Effector memory CD8-positive, alpha-beta T cell (primary cell): ENCODE data around the gene ARL6IP5.

Experiments used
- ATAC-seq: fragments of 150-1000 bp; cut with Tn5 transposase; replicated peaks from 2 replicates; pipeline ENCODE4 v1.10.0; 2021; ENCODE audit warnings: mild to moderate bottlenecking, moderate library complexity
- DNase-seq, 3 experiments: peaks; one replicate each; pipeline ENCODE4 v3.0.0; 2021
- H3K27ac Mint-ChIP-seq, 2 donors: one replicate each; pipeline ENCODE4 v1.8.0; 2022; ENCODE audit warnings: mild to moderate bottlenecking in 2 of 2, mixed read lengths in 2 of 2, moderate library complexity in 2 of 2
- H3K27me3 Mint-ChIP-seq, 2 donors: one replicate each; pipeline ENCODE4 v1.8.0; 2022; ENCODE audit warnings: mixed read lengths in 2 of 2
- H3K36me3 Mint-ChIP-seq: one replicate; pipeline ENCODE4 v1.8.0; 2022; ENCODE audit warnings: mild to moderate bottlenecking, moderate library complexity, mixed read lengths; ENCODE audit not compliant: insufficient read depth
- H3K4me1 Mint-ChIP-seq, 2 donors: one replicate each; pipeline ENCODE4 v1.8.0; 2022; ENCODE audit warnings: low read depth in 2 of 2, mixed read lengths in 2 of 2
- H3K4me3 Mint-ChIP-seq, 2 donors: one replicate each; pipeline ENCODE4 v1.8.0; 2022; ENCODE audit warnings: mild to moderate bottlenecking in 2 of 2, mixed read lengths in 2 of 2, moderate library complexity in 2 of 2
- H3K9me3 Mint-ChIP-seq, 2 donors: one replicate each; pipeline ENCODE4 v1.8.0; 2022; ENCODE audit warnings: mixed read lengths in 2 of 2

Gene ARL6IP5

DNA sequence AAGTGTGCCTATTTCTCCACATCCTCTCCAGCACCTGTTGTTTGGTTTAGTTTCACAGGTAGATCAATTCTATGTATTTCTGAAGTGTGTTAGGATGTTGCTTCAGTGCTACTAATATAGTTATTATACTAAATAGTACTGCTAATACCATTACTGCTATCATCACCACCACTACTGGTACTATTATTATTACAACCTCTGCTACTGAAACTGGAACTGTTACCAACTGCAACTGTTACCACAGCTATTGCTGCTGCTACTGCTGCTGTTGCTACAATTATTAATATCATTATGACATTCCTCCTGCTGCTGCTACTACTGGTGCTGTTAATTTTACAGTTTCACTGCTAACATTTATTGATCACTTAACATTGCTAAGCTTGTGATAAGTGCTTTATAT lies 46.0 kb downstream of the ARL6IP5 start:
- H3K4me3 Mint-ChIP-seq: no peak overlapping the region
- ATAC-seq (no peak), DNase-seq (no peak)
- H3K27ac Mint-ChIP-seq: no peak overlapping the region
- no peaks in the 10 kb centered on the region for H3K9me3 Mint-ChIP-seq
- peaks cover 12 to 15% of the 10 kb centered on the region in 2 donors for H3K27me3 Mint-ChIP-seq
- H3K36me3 Mint-ChIP-seq: no peaks in the 10 kb centered on the region
- H3K4me1 Mint-ChIP-seq: no peaks in the 10 kb centered on the region

GRCh38 chr3:69137005-69137404 lies 52.3 kb downstream of the ARL6IP5 start:
- ATAC-seq (no peak), DNase-seq (no peak)
- Mint-ChIP-seq H3K36me3 (no peaks in the 10 kb centered on the region), H3K9me3 (no peaks in the 10 kb centered on the region), H3K27ac (no peak overlapping the region), H3K27me3 (peaks cover 9 to 23% of the 10 kb centered on the region in 2 donors), H3K4me3 (no peak overlapping the region), H3K4me1 (no peaks in the 10 kb centered on the region)

DNA sequence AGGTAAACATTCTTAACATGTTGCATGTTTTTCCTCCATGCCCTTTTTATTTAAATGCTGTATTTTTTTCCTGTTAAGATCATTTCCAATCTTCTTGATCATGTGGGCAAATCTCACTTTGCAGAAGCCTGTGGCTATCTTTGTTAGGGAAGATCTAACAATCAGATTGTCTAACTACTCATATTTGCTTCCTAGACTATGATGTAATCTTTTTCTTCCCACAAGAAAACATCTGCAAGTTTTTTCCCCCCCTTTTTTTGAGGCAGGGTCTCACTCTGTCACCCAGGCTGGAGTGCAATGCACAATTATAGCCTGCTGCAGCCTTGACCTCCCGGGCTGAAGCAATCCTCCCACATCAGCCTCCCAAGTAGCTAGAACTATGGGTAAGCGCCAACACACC lies 52.7 kb downstream of the ARL6IP5 start:
- Mint-ChIP-seq H3K4me1 (no peaks in the 10 kb centered on the region), H3K36me3 (no peaks in the 10 kb centered on the region), H3K9me3 (no peaks in the 10 kb centered on the region), H3K27ac (no peak overlapping the region), H3K27me3 (peaks cover 9 to 21% of the 10 kb centered on the region in 2 donors), H3K4me3 (no peak overlapping the region)
- ATAC-seq (no peak), DNase-seq (no peak)

- H3K4me1 Mint-ChIP-seq: no peaks in the 10 kb centered on the region
- no peak overlapping the region for H3K27ac Mint-ChIP-seq
- no peak overlapping the region for H3K4me3 Mint-ChIP-seq
- no peak for DNase-seq
- H3K27me3 Mint-ChIP-seq: peaks cover 15 to 21% of the 10 kb centered on the region in 2 donors
- no peaks in the 10 kb centered on the region for H3K9me3 Mint-ChIP-seq
- H3K36me3 Mint-ChIP-seq: no peaks in the 10 kb centered on the region
- ATAC-seq: no peak
These were observed 56.6 kb downstream of the ARL6IP5 start for GRCh38 chr3:69141313-69141712.

DNA sequence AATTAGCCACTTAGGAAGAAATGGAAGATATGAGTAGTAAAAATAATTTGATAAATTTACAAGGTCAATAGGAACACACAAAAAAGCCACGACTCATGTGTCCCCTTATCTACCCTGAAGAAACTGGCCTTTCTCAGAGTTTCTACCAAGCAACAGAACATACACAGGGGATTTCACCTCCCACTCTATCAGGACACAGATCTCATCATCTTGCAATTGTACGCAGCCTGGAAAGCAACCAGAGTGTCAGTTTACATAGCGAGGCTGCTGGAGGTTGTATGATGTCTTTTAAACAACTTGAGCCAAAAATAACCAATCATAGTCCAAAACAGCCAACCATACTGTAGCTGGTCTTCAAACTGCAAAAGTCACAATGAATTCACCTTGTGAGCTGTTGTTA lies 57.4 kb downstream of the ARL6IP5 start:
- Mint-ChIP-seq H3K27ac (no peak overlapping the region), H3K4me3 (no peak overlapping the region), H3K27me3 (peaks cover 15 to 21% of the 10 kb centered on the region in 2 donors), H3K36me3 (no peaks in the 10 kb centered on the region), H3K9me3 (no peaks in the 10 kb centered on the region), H3K4me1 (no peaks in the 10 kb centered on the region)
- no peak for ATAC-seq
- DNase-seq: no peak

DNA sequence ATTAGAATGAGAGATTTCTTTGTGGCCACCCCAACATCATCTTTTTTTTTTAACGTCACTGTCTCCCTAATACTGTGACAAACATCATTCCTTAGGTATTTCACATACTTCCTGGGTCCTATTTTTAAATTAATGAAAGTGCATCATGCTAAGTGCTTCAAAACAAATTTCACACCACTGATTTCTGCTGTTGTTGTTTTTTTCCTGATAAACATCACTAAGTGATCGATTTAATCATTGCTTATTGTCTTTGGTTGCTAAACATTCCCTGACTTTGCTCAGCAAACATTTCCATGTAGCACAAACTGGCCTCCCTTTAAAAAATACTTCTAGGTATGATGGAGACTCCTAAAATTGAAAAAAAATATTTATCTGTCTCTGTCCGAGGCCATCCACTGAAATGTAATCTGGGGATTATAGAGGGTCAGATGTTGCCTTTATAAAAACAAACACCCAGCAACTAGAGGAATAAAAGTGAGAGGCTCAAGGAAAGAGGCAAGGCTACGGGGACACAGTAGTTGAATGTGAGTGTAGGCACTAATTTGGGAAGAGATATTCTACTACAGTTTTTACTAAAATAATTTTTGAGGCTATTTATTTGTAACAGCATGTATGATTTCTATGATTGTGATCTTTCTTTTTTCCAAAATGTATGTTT lies 58.2 kb downstream of the ARL6IP5 start:
- H3K9me3 Mint-ChIP-seq: no peaks in the 10 kb centered on the region
- DNase-seq (no peak), ATAC-seq (no peak)
- H3K27me3 Mint-ChIP-seq: peaks cover 15 to 21% of the 10 kb centered on the region in 2 donors
- no peaks in the 10 kb centered on the region for H3K4me1 Mint-ChIP-seq
- no peak overlapping the region for H3K27ac Mint-ChIP-seq
- H3K36me3 Mint-ChIP-seq: no peaks in the 10 kb centered on the region
- no peak overlapping the region for H3K4me3 Mint-ChIP-seq

GRCh38 chr3:69143612-69144011 lies 58.9 kb downstream of the ARL6IP5 start:
- DNase-seq: no peak
- H3K27me3 Mint-ChIP-seq: peaks cover 13 to 20% of the 10 kb centered on the region in 2 donors
- no peak for ATAC-seq
- H3K27ac Mint-ChIP-seq: no peak overlapping the region
- no peaks in the 10 kb centered on the region for H3K4me1 Mint-ChIP-seq
- no peaks in the 10 kb centered on the region for H3K9me3 Mint-ChIP-seq
- no peaks in the 10 kb centered on the region for H3K36me3 Mint-ChIP-seq
- H3K4me3 Mint-ChIP-seq: no peak overlapping the region

- Mint-ChIP-seq H3K27me3 (peaks cover 7 to 15% of the 10 kb centered on the region in 2 donors), H3K27ac (no peak overlapping the region), H3K4me1 (no peaks in the 10 kb centered on the region), H3K36me3 (no peaks in the 10 kb centered on the region), H3K4me3 (no peak overlapping the region), H3K9me3 (no peaks in the 10 kb centered on the region)
- no peak for ATAC-seq
- DNase-seq: no peak
These were observed 60.0 kb downstream of the ARL6IP5 start for GRCh38 chr3:69144631-69145245.

- H3K36me3 Mint-ChIP-seq: no peaks in the 10 kb centered on the region
- no peak for DNase-seq
- no peak overlapping the region for H3K27ac Mint-ChIP-seq
- no peaks in the 10 kb centered on the region for H3K4me1 Mint-ChIP-seq
- no peak for ATAC-seq
- H3K4me3 Mint-ChIP-seq: no peak overlapping the region
- peaks cover 7% of the 10 kb centered on the region in 2 donors for H3K27me3 Mint-ChIP-seq
- no peaks in the 10 kb centered on the region for H3K9me3 Mint-ChIP-seq
These were observed 61.0 kb downstream of the ARL6IP5 start for GRCh38 chr3:69145688-69146087.

DNA sequence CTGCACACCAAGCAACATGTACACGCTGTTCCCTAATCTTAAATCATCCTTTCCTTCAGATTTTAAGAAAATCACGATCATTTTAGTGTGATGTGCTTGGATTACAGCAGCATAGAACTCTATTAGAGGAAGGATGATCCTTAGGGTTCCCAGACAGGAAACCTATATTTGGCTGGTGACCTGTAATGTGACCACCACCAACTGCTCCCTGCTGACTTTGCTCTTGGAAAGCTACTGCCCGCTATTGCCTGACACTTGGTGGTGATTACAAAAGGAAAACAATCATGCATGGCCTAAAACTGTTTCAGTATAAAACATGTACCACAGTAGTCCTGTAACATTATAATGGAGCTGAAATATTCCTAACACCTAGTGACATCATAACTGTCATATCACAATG lies 64.8 kb downstream of the ARL6IP5 start:
- no peak for DNase-seq
- Mint-ChIP-seq H3K27me3 (peaks cover 0 to 4% of the 10 kb centered on the region in 2 donors), H3K36me3 (no peaks in the 10 kb centered on the region), H3K4me3 (no peak overlapping the region), H3K4me1 (no peaks in the 10 kb centered on the region), H3K9me3 (no peaks in the 10 kb centered on the region), H3K27ac (no peak overlapping the region)
- ATAC-seq: no peak
